Measurements from ENCODE around the gene PHACTR3. TPM values are rescaled to one million over a fixed set of nuclear protein-coding genes. Genes with fewer than 3 reads are reported as not detected.

Gene PHACTR3
- total RNA-seq, 1 donor from 2014 or later = 1.4 TPM

- Mint-ChIP-seq H3K27me3 (ENCODE audit: insufficient read depth, low read depth) (peaks cover 6% of the 10 kb centered on the region), H3K27ac (no peak overlapping the region), H3K4me1 (no peaks in the 10 kb centered on the region), H3K9me3 (peaks cover 1% of the 10 kb centered on the region), H3K36me3 (no peaks in the 10 kb centered on the region), H3K4me3 (no peak overlapping the region)
- no peaks in the 10 kb centered on the region for H4K20me1 ChIP-seq (ENCODE audit: low read depth)
- TF ChIP-seq EZH2phosphoT487 (IDR thresholded peaks at IDR 0.05) = no peak
- no peak for TF ChIP-seq CTCF (IDR thresholded peaks at IDR 0.05)
- no peak for TF ChIP-seq EZH2 (IDR thresholded peaks at IDR 0.05)
- no peak overlapping the region for H3K4me3 ChIP-seq
- no peaks in the 10 kb centered on the region for H3K27me3 ChIP-seq
- H3K79me2 ChIP-seq (ENCODE audit: low read depth) = no peaks in the 10 kb centered on the region
- no peaks in the 10 kb centered on the region for H3K36me3 ChIP-seq
- H3K9ac ChIP-seq = no peak overlapping the region
- no peaks in the 10 kb centered on the region for H3K9me3 ChIP-seq (ENCODE audit: low read depth)
- H3K27ac ChIP-seq = no peak overlapping the region
- no peaks in the 10 kb centered on the region for H3K4me1 ChIP-seq
- no peaks in the 10 kb centered on the region for H3F3A ChIP-seq (ENCODE audit: low read depth)
- DNase-seq (ENCODE audit: low spot score) = no peak
- H3K4me2 ChIP-seq = no peak overlapping the region
- H2AFZ ChIP-seq (replicated peaks) = no peak overlapping the region
Observed at GRCh38 chr20:59718751-59719150, 114.4 kb downstream of the PHACTR3 start.

- H3K4me3 ChIP-seq = no peak overlapping the region
- Mint-ChIP-seq H3K27me3 (ENCODE audit: insufficient read depth, low read depth) (peaks cover 6% of the 10 kb centered on the region), H3K9me3 (no peaks in the 10 kb centered on the region)
Observed at GRCh38 chr20:59720013-59720412, 115.7 kb downstream of the PHACTR3 start.

GRCh38 chr20:59721386-59721785 is 117.0 kb downstream of the PHACTR3 start:
- Histone ChIP-seq H3K79me2 (ENCODE audit: low read depth) (no peaks in the 10 kb centered on the region), H3K4me2 (no peak overlapping the region), H3F3A (ENCODE audit: low read depth) (no peaks in the 10 kb centered on the region), H3K27me3 (no peaks in the 10 kb centered on the region), H3K4me1 (no peaks in the 10 kb centered on the region), H4K20me1 (ENCODE audit: low read depth) (no peaks in the 10 kb centered on the region), H3K27ac (no peak overlapping the region), H3K9ac (no peak overlapping the region), H2AFZ (replicated peaks) (no peak overlapping the region), H3K9me3 (ENCODE audit: low read depth) (no peaks in the 10 kb centered on the region), H3K36me3 (no peaks in the 10 kb centered on the region), H3K4me3 (no peak overlapping the region)
- Mint-ChIP-seq H3K4me1 (no peaks in the 10 kb centered on the region), H3K27me3 (ENCODE audit: insufficient read depth, low read depth) (peaks cover 9% of the 10 kb centered on the region), H3K36me3 (no peaks in the 10 kb centered on the region), H3K9me3 (no peaks in the 10 kb centered on the region), H3K4me3 (no peak overlapping the region), H3K27ac (no peak overlapping the region)
- TF ChIP-seq EZH2phosphoT487 (IDR thresholded peaks at IDR 0.05) (no peak), CTCF (IDR thresholded peaks at IDR 0.05) (no peak), EZH2 (IDR thresholded peaks at IDR 0.05) (no peak)
- DNase-seq (ENCODE audit: low spot score) = no peak

More at GRCh38 chr20:59720013-59720412, 115.7 kb downstream of the PHACTR3 start:
- Histone ChIP-seq H2AFZ (replicated peaks) (no peak overlapping the region), H3K36me3 (no peaks in the 10 kb centered on the region), H3K4me2 (no peak overlapping the region), H3F3A (ENCODE audit: low read depth) (no peaks in the 10 kb centered on the region), H3K79me2 (ENCODE audit: low read depth) (no peaks in the 10 kb centered on the region), H3K9me3 (ENCODE audit: low read depth) (no peaks in the 10 kb centered on the region), H3K9ac (no peak overlapping the region), H4K20me1 (ENCODE audit: low read depth) (no peaks in the 10 kb centered on the region), H3K4me1 (no peaks in the 10 kb centered on the region), H3K27me3 (no peaks in the 10 kb centered on the region), H3K27ac (no peak overlapping the region)
- TF ChIP-seq CTCF (IDR thresholded peaks at IDR 0.05) = no peak
- no peak for TF ChIP-seq EZH2phosphoT487 (IDR thresholded peaks at IDR 0.05)
- H3K27ac Mint-ChIP-seq = no peak overlapping the region
- H3K36me3 Mint-ChIP-seq = no peaks in the 10 kb centered on the region
- H3K4me1 Mint-ChIP-seq = no peaks in the 10 kb centered on the region
- H3K4me3 Mint-ChIP-seq = no peak overlapping the region
- no peak for DNase-seq (ENCODE audit: low spot score)

Data from neural progenitor cell (in vitro differentiated cells).